Testis (tissue), 2 donors: Measurements from ENCODE around the gene ALOX15.

Experiments
- POLR2A ChIP-seq: fragments of 450-650 bp; IDR thresholded peaks from one replicate; pipeline ENCODE4 v1.6.1; 2017; ENCODE audit warnings: antibody characterized with exemption, mild to moderate bottlenecking, moderate library complexity
- TF ChIP-seq, protein P1 (sequence below), 3 experiments: fragments of 450-650 bp in 2 of 3; fragments of 200-600 bp in 1 of 3; sonication (generic) in 1 of 3; IDR thresholded peaks; one replicate each; pipeline ENCODE4 v1.5.1; 2016 to 2019; ENCODE audit warnings: antibody characterized with exemption in 3 of 3, mild to moderate bottlenecking in 2 of 3, moderate library complexity in 1 of 3

DNA sequence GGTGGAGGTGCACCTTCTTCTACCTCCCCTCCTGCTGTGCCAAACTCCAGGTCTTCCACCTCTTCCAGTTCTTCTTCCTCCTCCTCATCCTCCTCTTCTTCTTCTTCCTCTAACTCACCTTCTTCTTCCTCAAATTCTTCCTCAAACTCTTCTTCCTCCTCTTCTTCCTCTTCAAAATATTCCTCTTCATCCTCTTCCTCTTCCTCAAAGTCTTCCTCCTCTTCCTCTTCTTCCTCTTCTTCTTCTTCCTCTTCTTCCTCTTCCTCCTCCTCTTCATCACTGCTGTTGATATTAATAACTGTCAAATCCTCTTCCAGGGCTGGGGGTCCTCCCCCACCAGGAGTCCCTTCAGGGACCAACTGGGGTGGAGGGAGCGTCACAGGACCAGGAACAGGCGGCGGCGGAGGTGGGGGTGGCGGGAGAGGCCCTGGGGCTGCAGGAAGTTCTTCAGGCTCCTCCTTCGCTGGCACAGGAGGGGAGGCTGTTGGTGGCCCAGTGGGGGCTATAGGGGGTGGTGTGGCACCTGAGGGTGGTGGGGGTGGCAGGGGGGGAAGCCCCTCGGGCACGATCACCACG lies 30.7 kb upstream of the ALOX15 start:
- TF ChIP-seq, protein P1, sequence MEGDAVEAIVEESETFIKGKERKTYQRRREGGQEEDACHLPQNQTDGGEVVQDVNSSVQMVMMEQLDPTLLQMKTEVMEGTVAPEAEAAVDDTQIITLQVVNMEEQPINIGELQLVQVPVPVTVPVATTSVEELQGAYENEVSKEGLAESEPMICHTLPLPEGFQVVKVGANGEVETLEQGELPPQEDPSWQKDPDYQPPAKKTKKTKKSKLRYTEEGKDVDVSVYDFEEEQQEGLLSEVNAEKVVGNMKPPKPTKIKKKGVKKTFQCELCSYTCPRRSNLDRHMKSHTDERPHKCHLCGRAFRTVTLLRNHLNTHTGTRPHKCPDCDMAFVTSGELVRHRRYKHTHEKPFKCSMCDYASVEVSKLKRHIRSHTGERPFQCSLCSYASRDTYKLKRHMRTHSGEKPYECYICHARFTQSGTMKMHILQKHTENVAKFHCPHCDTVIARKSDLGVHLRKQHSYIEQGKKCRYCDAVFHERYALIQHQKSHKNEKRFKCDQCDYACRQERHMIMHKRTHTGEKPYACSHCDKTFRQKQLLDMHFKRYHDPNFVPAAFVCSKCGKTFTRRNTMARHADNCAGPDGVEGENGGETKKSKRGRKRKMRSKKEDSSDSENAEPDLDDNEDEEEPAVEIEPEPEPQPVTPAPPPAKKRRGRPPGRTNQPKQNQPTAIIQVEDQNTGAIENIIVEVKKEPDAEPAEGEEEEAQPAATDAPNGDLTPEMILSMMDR (IDR thresholded peaks at IDR 0.05) = no peak
- TF ChIP-seq POLR2A = no peak
